ENCODE measurements around the gene HMCN1. TPM values are rescaled to one million over a fixed set of nuclear protein-coding genes. Genes with fewer than 3 reads are reported as not detected.
A peak's percentile ranks its signal among the peaks of the same experiment; 100 is the strongest.

Gene HMCN1
- total RNA-seq, 1 experiment from 2014 or later, result 21.4 TPM

- no peaks in the 10 kb centered on the region for H3K36me3 ChIP-seq
- H3K9me3 ChIP-seq (replicated peaks), result no peaks in the 10 kb centered on the region
- H3K27ac ChIP-seq, result peak overlapping the region; percentile 81
- peak in 1 of 2 experiments; percentile 20 for DNase-seq (ENCODE audit: low read depth in 1 of 2, low spot score in 2 of 2)
- no peak overlapping the region for H3K4me3 ChIP-seq
- no peaks in the 10 kb centered on the region for H3K27me3 ChIP-seq (replicated peaks)
- H3K4me1 ChIP-seq (replicated peaks), result peaks cover 66% of the 10 kb centered on the region
These were observed 232.3 kb downstream of the HMCN1 start for GRCh38 chr1:185966471-185966870.

GRCh38 chr1:185969028-185969427 lies 234.8 kb downstream of the HMCN1 start:
- peaks cover 84% of the 10 kb centered on the region for H3K4me1 ChIP-seq (replicated peaks)
- H3K27ac ChIP-seq, result peak overlapping the region; percentile 93
- no peak overlapping the region for H3K4me3 ChIP-seq
- no peaks in the 10 kb centered on the region for H3K27me3 ChIP-seq (replicated peaks)
- no peaks in the 10 kb centered on the region for H3K36me3 ChIP-seq
- H3K9me3 ChIP-seq (replicated peaks), result no peaks in the 10 kb centered on the region
- no peak for DNase-seq (ENCODE audit: low read depth in 1 of 2, low spot score in 2 of 2)

- H3K4me1 ChIP-seq (replicated peaks), result peaks cover 87% of the 10 kb centered on the region
These were observed 235.4 kb downstream of the HMCN1 start for GRCh38 chr1:185969524-185969991.

GRCh38 chr1:185971688-185972087 lies 237.5 kb downstream of the HMCN1 start:
- peak; percentile 73 to 93 for DNase-seq (ENCODE audit: low read depth in 1 of 2, low spot score in 2 of 2)
- Histone ChIP-seq H3K27me3 (replicated peaks) (no peaks in the 10 kb centered on the region), H3K4me1 (replicated peaks) (peaks cover 69% of the 10 kb centered on the region), H3K9me3 (replicated peaks) (no peaks in the 10 kb centered on the region), H3K4me3 (no peak overlapping the region), H3K27ac (peak overlapping the region; percentile 83), H3K36me3 (no peaks in the 10 kb centered on the region)

More at GRCh38 chr1:185969524-185969991, 235.4 kb downstream of the HMCN1 start:
- peak overlapping the region; percentile 93 for H3K27ac ChIP-seq
- H3K36me3 ChIP-seq, result no peaks in the 10 kb centered on the region
- no peaks in the 10 kb centered on the region for H3K27me3 ChIP-seq (replicated peaks)
- H3K9me3 ChIP-seq (replicated peaks), result no peaks in the 10 kb centered on the region
- no peak overlapping the region for H3K4me3 ChIP-seq
- peak; percentile 64 to 95 for DNase-seq (ENCODE audit: low read depth in 1 of 2, low spot score in 2 of 2)

GRCh38 chr1:185972096-185972850 lies 238.1 kb downstream of the HMCN1 start:
- H3K36me3 ChIP-seq, result no peaks in the 10 kb centered on the region
- no peaks in the 10 kb centered on the region for H3K9me3 ChIP-seq (replicated peaks)
- no peak for DNase-seq (ENCODE audit: low read depth in 1 of 2, low spot score in 2 of 2)
- no peaks in the 10 kb centered on the region for H3K27me3 ChIP-seq (replicated peaks)
- H3K4me3 ChIP-seq, result no peak overlapping the region
- H3K4me1 ChIP-seq (replicated peaks), result peaks cover 66% of the 10 kb centered on the region
- peak overlapping the region; percentile 83 for H3K27ac ChIP-seq

GRCh38 chr1:185973645-185974044 lies 239.5 kb downstream of the HMCN1 start:
- peaks cover 60% of the 10 kb centered on the region for H3K4me1 ChIP-seq (replicated peaks)
- H3K27me3 ChIP-seq (replicated peaks), result no peaks in the 10 kb centered on the region
- H3K4me3 ChIP-seq, result no peak overlapping the region
- H3K36me3 ChIP-seq, result no peaks in the 10 kb centered on the region
- peak; percentile 78 to 86 for DNase-seq (ENCODE audit: low read depth in 1 of 2, low spot score in 2 of 2)
- no peaks in the 10 kb centered on the region for H3K9me3 ChIP-seq (replicated peaks)
- H3K27ac ChIP-seq, result peak overlapping the region; percentile 83

GRCh38 chr1:185974367-185975170 lies 240.4 kb downstream of the HMCN1 start:
- Histone ChIP-seq H3K4me3 (no peak overlapping the region), H3K27me3 (replicated peaks) (no peaks in the 10 kb centered on the region), H3K36me3 (no peaks in the 10 kb centered on the region), H3K4me1 (replicated peaks) (peaks cover 52% of the 10 kb centered on the region), H3K9me3 (replicated peaks) (no peaks in the 10 kb centered on the region), H3K27ac (peak overlapping the region; percentile 83)
- no peak for DNase-seq (ENCODE audit: low read depth in 1 of 2, low spot score in 2 of 2)

GRCh38 chr1:185980891-185981290 lies 246.7 kb downstream of the HMCN1 start:
- H3K27ac ChIP-seq, result no peak overlapping the region
- H3K36me3 ChIP-seq, result no peaks in the 10 kb centered on the region
- DNase-seq (ENCODE audit: low read depth in 1 of 2, low spot score in 2 of 2), result no peak
- H3K27me3 ChIP-seq (replicated peaks), result no peaks in the 10 kb centered on the region
- H3K4me1 ChIP-seq (replicated peaks), result 0 out of 2 replicates have a peak, but pooled peaks cover 3% of the 10 kb centered on the region
- no peak overlapping the region for H3K4me3 ChIP-seq
- no peaks in the 10 kb centered on the region for H3K9me3 ChIP-seq (replicated peaks)

- H3K27ac ChIP-seq, result no peak overlapping the region
- 0 out of 2 replicates have a peak, but pooled peaks cover 3% of the 10 kb centered on the region for H3K4me1 ChIP-seq (replicated peaks)
- no peak for DNase-seq (ENCODE audit: low read depth in 1 of 2, low spot score in 2 of 2)
- no peaks in the 10 kb centered on the region for H3K27me3 ChIP-seq (replicated peaks)
- H3K36me3 ChIP-seq, result no peaks in the 10 kb centered on the region
- no peak overlapping the region for H3K4me3 ChIP-seq
- H3K9me3 ChIP-seq (replicated peaks), result no peaks in the 10 kb centered on the region
These were observed 250.1 kb downstream of the HMCN1 start for GRCh38 chr1:185984113-185984836.

GRCh38 chr1:185987611-185988321 lies 253.6 kb downstream of the HMCN1 start:
- DNase-seq (ENCODE audit: low read depth in 1 of 2, low spot score in 2 of 2), result no peak
- no peaks in the 10 kb centered on the region; the same call in 1 of the 2 replicates for H3K27me3 ChIP-seq (replicated peaks)
- peaks cover 25% of the 10 kb centered on the region for H3K4me1 ChIP-seq (replicated peaks)
- no peak overlapping the region for H3K4me3 ChIP-seq
- no peaks in the 10 kb centered on the region for H3K9me3 ChIP-seq (replicated peaks)
- no peak overlapping the region for H3K27ac ChIP-seq
- no peaks in the 10 kb centered on the region for H3K36me3 ChIP-seq

- Histone ChIP-seq H3K9me3 (replicated peaks) (no peaks in the 10 kb centered on the region), H3K27ac (no peak overlapping the region; the same call in 1 of the 2 replicates), H3K4me1 (replicated peaks) (peaks cover 22% of the 10 kb centered on the region), H3K27me3 (replicated peaks) (no peaks in the 10 kb centered on the region; the same call in 1 of the 2 replicates), H3K36me3 (no peaks in the 10 kb centered on the region), H3K4me3 (no peak overlapping the region)
- DNase-seq (ENCODE audit: low read depth in 1 of 2, low spot score in 2 of 2), result no peak
These were observed 256.4 kb downstream of the HMCN1 start for GRCh38 chr1:185990565-185990964.

GRCh38 chr1:185991266-185991665 lies 257.1 kb downstream of the HMCN1 start:
- Histone ChIP-seq H3K36me3 (no peaks in the 10 kb centered on the region), H3K27me3 (replicated peaks) (no peaks in the 10 kb centered on the region; the same call in 1 of the 2 replicates), H3K27ac (no peak overlapping the region; the same call in 1 of the 2 replicates), H3K4me1 (replicated peaks) (peaks cover 22% of the 10 kb centered on the region), H3K4me3 (no peak overlapping the region), H3K9me3 (replicated peaks) (no peaks in the 10 kb centered on the region)
- DNase-seq (ENCODE audit: low read depth in 1 of 2, low spot score in 2 of 2), result peak in 1 of 2 experiments; percentile 36

- H3K27me3 ChIP-seq (replicated peaks), result no peaks in the 10 kb centered on the region; the same call in 1 of the 2 replicates
- no peaks in the 10 kb centered on the region for H3K36me3 ChIP-seq
- peak in 1 of 2 experiments; percentile 49 for DNase-seq (ENCODE audit: low read depth in 1 of 2, low spot score in 2 of 2)
- peaks cover 8% of the 10 kb centered on the region for H3K4me1 ChIP-seq (replicated peaks)
- no peak overlapping the region for H3K27ac ChIP-seq
- no peaks in the 10 kb centered on the region for H3K9me3 ChIP-seq (replicated peaks)
- H3K4me3 ChIP-seq, result no peak overlapping the region
These were observed 262.0 kb downstream of the HMCN1 start for GRCh38 chr1:185996211-185996610.
